B cell (primary cell): ENCODE measurements around the gene CNKSR3. TPM values are rescaled to one million over a fixed set of nuclear protein-coding genes. Genes with fewer than 3 reads are reported as not detected.

ENCODE experiments used
- ATAC-seq: fragments of 200-7000 bp; cut with Tn5 transposase; one replicate; pipeline ENCODE4 v1.10.0; 2021; ENCODE audit warnings: low read depth, mild to moderate bottlenecking, moderate number of reproducible peaks, moderate library complexity
- CTCF ChIA-PET: fragments of 350-600 bp; sonication (Branson Sonifier 250); formaldehyde crosslinking; loops from one replicate; lab custom pipeline; 2021; ENCODE audit warnings: antibody characterized with exemption, inconsistent platforms; lab: Charles Lee
- POLR2A ChIA-PET: fragments of 350-600 bp; sonication (Branson Sonifier 250); formaldehyde crosslinking; loops from one replicate; lab custom pipeline; 2021; ENCODE audit warnings: antibody characterized with exemption; lab: Charles Lee
- DNase-seq: peaks from one replicate; pipeline ENCODE4 v3.0.0; 2013
- H2AFZ ChIP-seq: 2 replicates; pipeline ENCODE4 v1.6.1; 2012; ENCODE audit warnings: mild to moderate bottlenecking, low read depth, low read length; ENCODE audit not compliant: insufficient read depth, poor library complexity, severe bottlenecking
- H3K27ac ChIP-seq, 2 donors: 1 replicate in 1 of 2; 2 replicates in 1 of 2; pipeline ENCODE4 v1.5.1; 2012 to 2013; ENCODE audit warnings: low read length in 2 of 2, mild to moderate bottlenecking in 2 of 2, moderate library complexity in 1 of 2
- H3K27me3 ChIP-seq, 4 experiments: fragments of 200-600 bp in 1 of 4; sonication (generic) in 1 of 4; replicated peaks in 1 of 4; 1 replicate in 2 of 4; 2 replicates in 2 of 4; pipeline versions ENCODE4 v1.6.1 to v1.7.0; 2013 to 2016; ENCODE audit warnings: low read length in 3 of 4, mild to moderate bottlenecking in 2 of 4, mixed read lengths in 1 of 4, moderate library complexity in 1 of 4; ENCODE audit not compliant: insufficient read depth in 4 of 4, control insufficient read depth in 3 of 4; ENCODE audit errors: control extremely low read depth in 1 of 4
- H3K36me3 ChIP-seq, 2 experiments: replicated peaks in 1 of 2; 1 replicate in 1 of 2; 2 replicates in 1 of 2; pipeline versions ENCODE4 v1.6.1 to v1.7.1; 2013; ENCODE audit warnings: low read length in 1 of 2; ENCODE audit not compliant: insufficient read depth in 2 of 2, control insufficient read depth in 1 of 2; ENCODE audit errors: control extremely low read depth in 1 of 2, extremely low read depth in 1 of 2
- H3K4me1 ChIP-seq, 2 donors: fragments of 200-600 bp in 1 of 2; sonication (generic) in 1 of 2; 1 replicate in 1 of 2; 2 replicates in 1 of 2; pipeline versions ENCODE4 v1.5.1 to v1.6.1; 2013 to 2017; ENCODE audit warnings: low read length in 2 of 2; ENCODE audit not compliant: control insufficient read depth in 2 of 2, insufficient read depth in 2 of 2
- H3K4me2 ChIP-seq: replicated peaks from 2 replicates; pipeline ENCODE3; 2012; ENCODE audit warnings: mild to moderate bottlenecking, low read depth, low read length; ENCODE audit not compliant: poor library complexity, severe bottlenecking
- H3K4me3 ChIP-seq, 5 experiments: fragments of 200-600 bp in 1 of 5; sonication (generic) in 1 of 5; 1 replicate in 3 of 5; 2 replicates in 2 of 5; pipeline versions ENCODE4 v1.5.1 to v1.7.0; 2011 to 2016; ENCODE audit warnings: low read length in 4 of 5, mild to moderate bottlenecking in 4 of 5, low read depth in 2 of 5, control low read depth in 1 of 5, moderate library complexity in 1 of 5; ENCODE audit not compliant: insufficient read depth in 1 of 5; ENCODE audit errors: control extremely low read depth in 1 of 5, extremely low read depth in 1 of 5
- H3K79me2 ChIP-seq: fragments of 200-600 bp; sonication (generic); one replicate; pipeline ENCODE4 v1.6.0; 2016; ENCODE audit warnings: low read length; ENCODE audit not compliant: control insufficient read depth, insufficient read depth
- H3K9ac ChIP-seq: fragments of 200-600 bp; sonication (generic); 2 replicates; pipeline ENCODE4 v1.6.1; 2017; ENCODE audit warnings: mild to moderate bottlenecking, low read length, moderate library complexity
- H3K9me3 ChIP-seq, 3 donors: one replicate each; pipeline versions ENCODE4 v1.6.1 to v1.7.1; 2013; ENCODE audit warnings: low read length in 2 of 3; ENCODE audit not compliant: control insufficient read depth in 2 of 3, insufficient read depth in 1 of 3; ENCODE audit errors: control extremely low read depth in 1 of 3
- H4K20me1 ChIP-seq: 2 replicates; pipeline ENCODE4 v1.6.0; 2012; ENCODE audit warnings: mild to moderate bottlenecking, low read length; ENCODE audit not compliant: insufficient read depth, control insufficient read depth, poor library complexity, severe bottlenecking
- H3K27ac Mint-ChIP-seq: one replicate; pipeline ENCODE4 v1.8.0; 2021; ENCODE audit warnings: mixed read lengths
- H3K27me3 Mint-ChIP-seq: one replicate; pipeline ENCODE4 v1.8.0; 2021; ENCODE audit warnings: mixed read lengths
- H3K4me1 Mint-ChIP-seq: one replicate; pipeline ENCODE4 v1.8.0; 2021; ENCODE audit warnings: mixed read lengths
- H3K4me3 Mint-ChIP-seq: one replicate; pipeline ENCODE4 v1.8.0; 2021; ENCODE audit warnings: mixed read lengths
- H3K9me3 Mint-ChIP-seq: one replicate; pipeline ENCODE4 v1.8.0; 2022; ENCODE audit warnings: mixed read lengths; ENCODE audit not compliant: insufficient read depth
- EZH2 ChIP-seq: IDR thresholded peaks from 2 replicates; pipeline ENCODE4 v1.6.1; 2012; ENCODE audit warnings: borderline replicate concordance, low read depth, mild to moderate bottlenecking, moderate library complexity, low read length; ENCODE audit not compliant: insufficient read depth, poor library complexity, severe bottlenecking
- WGBS: methylation state at CpG from one replicate; pipeline ENCODE4 v1.1.5; 2013; ENCODE audit warnings: missing lambda C conversion rate; ENCODE audit not compliant: insufficient coverage; 5-methylcytosine and 5-hydroxymethylcytosine counted together
- intact Hi-C: fragments of 100-400 bp; cut with micrococcal nuclease; formaldehyde crosslinking; loops from one replicate; pipeline ENCODE4 v1.10.0; 2022
- polyA plus RNA-seq: library from polyadenylated mRNA; depleted of rRNA; stranded (reverse); fragments of >200 nt; gene quantifications from 2 replicates; pipeline ENCODE4 v1.2.3, GENCODE V29; 2012
- total RNA-seq, 2 donors: library from RNA; stranded (reverse); fragments of 120-200 nt in 1 of 2; gene quantifications; 1 replicate in 1 of 2; 2 replicates in 1 of 2; pipeline versions ENCODE4 v1.2.3 to v1.2.4, GENCODE V29; 2013 to 2022
- TF ChIP-seq, protein P1 (sequence below): fragments of 200-600 bp; IDR thresholded peaks from one replicate; pipeline ENCODE4 v1.8.0; 2022; ENCODE audit warnings: antibody characterized with exemption, mild to moderate bottlenecking

Gene CNKSR3
- total and polyA plus RNA-seq, 2 donors (not counting 1 experiment from before 2014, with no cell fraction given): not detected

DNA sequence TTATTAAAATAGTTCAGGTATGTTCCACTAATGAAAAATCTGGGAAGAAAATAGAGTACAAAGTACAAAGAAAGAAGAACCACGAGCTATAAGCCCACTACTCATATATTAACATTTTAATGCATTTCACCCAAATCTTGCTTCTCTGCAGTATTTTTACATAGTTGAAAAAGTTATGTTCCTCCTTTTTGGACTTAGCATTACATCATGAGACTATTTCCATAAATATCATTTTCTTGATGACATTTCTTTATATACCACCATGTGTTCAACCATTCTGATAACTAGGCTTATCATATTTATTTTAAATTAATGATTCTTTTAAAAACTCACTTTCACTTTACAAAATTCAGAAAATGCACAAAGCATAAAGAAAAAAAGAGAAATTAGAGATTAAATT lies 156.9 kb downstream of the CNKSR3 start:
- CTCF ChIA-PET: no interaction called here
- Histone ChIP-seq H3K4me2 (no peak overlapping the region), H3K4me1 (peaks cover 22 to 36% of the 10 kb centered on the region in 2 donors), H4K20me1 (no peaks in the 10 kb centered on the region), H3K4me3 (no peak overlapping the region), H3K9me3 (no peaks in the 10 kb centered on the region), H3K36me3 (no peaks in the 10 kb centered on the region), H3K9ac (no peak overlapping the region), H3K27ac (no peak overlapping the region), H3K79me2 (no peaks in the 10 kb centered on the region), H3K27me3 (no peaks in the 10 kb centered on the region), H2AFZ (no peak overlapping the region)
- Mint-ChIP-seq H3K9me3 (no peaks in the 10 kb centered on the region), H3K27me3 (peaks cover 3% of the 10 kb centered on the region), H3K27ac (no peak overlapping the region), H3K4me1 (peaks cover 30% of the 10 kb centered on the region), H3K4me3 (no peak overlapping the region)
- DNase-seq: no peak
- intact Hi-C loops: no loop called here
- no peak for ATAC-seq
- TF ChIP-seq EZH2: no peak
- TF ChIP-seq, protein P1, sequence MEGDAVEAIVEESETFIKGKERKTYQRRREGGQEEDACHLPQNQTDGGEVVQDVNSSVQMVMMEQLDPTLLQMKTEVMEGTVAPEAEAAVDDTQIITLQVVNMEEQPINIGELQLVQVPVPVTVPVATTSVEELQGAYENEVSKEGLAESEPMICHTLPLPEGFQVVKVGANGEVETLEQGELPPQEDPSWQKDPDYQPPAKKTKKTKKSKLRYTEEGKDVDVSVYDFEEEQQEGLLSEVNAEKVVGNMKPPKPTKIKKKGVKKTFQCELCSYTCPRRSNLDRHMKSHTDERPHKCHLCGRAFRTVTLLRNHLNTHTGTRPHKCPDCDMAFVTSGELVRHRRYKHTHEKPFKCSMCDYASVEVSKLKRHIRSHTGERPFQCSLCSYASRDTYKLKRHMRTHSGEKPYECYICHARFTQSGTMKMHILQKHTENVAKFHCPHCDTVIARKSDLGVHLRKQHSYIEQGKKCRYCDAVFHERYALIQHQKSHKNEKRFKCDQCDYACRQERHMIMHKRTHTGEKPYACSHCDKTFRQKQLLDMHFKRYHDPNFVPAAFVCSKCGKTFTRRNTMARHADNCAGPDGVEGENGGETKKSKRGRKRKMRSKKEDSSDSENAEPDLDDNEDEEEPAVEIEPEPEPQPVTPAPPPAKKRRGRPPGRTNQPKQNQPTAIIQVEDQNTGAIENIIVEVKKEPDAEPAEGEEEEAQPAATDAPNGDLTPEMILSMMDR: no peak
- POLR2A ChIA-PET: no interaction called here
- WGBS: no CpG with 5 or more reads among the region's 1 CpG

DNA sequence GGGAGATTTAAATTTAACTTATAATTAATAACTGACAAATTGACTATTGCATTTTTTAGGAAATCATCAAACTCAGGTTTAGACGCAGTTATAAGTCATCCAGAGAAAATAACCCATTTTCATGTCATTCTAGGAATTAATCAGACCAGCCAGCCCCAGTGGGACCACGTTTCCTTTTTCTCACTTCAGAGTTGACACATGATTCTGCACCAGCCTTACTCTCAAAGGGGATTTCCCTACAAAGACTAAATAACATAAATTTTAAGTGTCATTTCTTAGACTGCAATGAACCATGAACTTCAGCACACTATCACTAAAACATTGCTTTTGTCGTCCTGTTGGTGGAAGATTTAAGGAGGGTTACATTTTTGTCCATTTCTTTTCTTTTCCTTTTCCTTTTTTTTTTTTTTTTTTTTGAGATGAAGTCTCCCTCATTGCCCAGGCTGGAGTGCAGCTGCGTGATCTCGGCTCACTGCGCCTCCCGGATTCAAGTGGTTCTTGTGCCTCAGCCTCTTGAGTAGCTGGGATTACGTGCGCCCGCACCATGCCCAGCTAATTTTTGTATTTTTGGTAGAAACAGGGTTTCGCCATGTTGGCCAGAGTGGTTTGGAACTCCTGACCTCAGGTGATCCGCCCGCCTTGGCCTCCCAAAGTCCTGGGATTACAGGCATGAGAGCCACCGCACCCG lies 157.4 kb downstream of the CNKSR3 start:
- no peaks in the 10 kb centered on the region for H3K9me3 Mint-ChIP-seq
- H3K27me3 ChIP-seq: no peaks in the 10 kb centered on the region
- WGBS: 66% methylated on average over 11 of the region's 15 CpGs
- ChIA-PET POLR2A (no interaction called here), CTCF (no interaction called here)
- H3K4me1 Mint-ChIP-seq: peaks cover 30% of the 10 kb centered on the region
- H3K4me2 ChIP-seq: no peak overlapping the region
- TF ChIP-seq, protein P1: no peak
- TF ChIP-seq EZH2: no peak
- no peak overlapping the region for H3K27ac Mint-ChIP-seq
- no peak overlapping the region for H2AFZ ChIP-seq
- no peaks in the 10 kb centered on the region for H3K79me2 ChIP-seq
- no peaks in the 10 kb centered on the region for H3K36me3 ChIP-seq
- intact Hi-C loops: no loop called here
- no peaks in the 10 kb centered on the region for H3K27me3 Mint-ChIP-seq
- H3K9me3 ChIP-seq: no peaks in the 10 kb centered on the region
- no peak overlapping the region for H3K9ac ChIP-seq
- no peaks in the 10 kb centered on the region for H4K20me1 ChIP-seq
- H3K4me1 ChIP-seq: peaks cover 22 to 36% of the 10 kb centered on the region in 2 donors
- no peak overlapping the region for H3K27ac ChIP-seq
- peak overlapping the region; percentile 31 for H3K4me3 Mint-ChIP-seq
- ATAC-seq: peak; percentile 56
- DNase-seq: peak; percentile 39
- H3K4me3 ChIP-seq: no peak overlapping the region
